ENCODE results near the gene RBBP8NL.

RBBP8NL gene

GRCh38 chr20:62361799-62362589, 65.3 kb downstream of the RBBP8NL start:
- Histone ChIP-seq H3K27me3 (replicated peaks; ENCODE audit: control insufficient read depth, insufficient read depth, low read length) (no peaks in the 10 kb centered on the region), H3K4me3 (replicated peaks; ENCODE audit: low read depth, low read length) (no peak overlapping the region), H3K36me3 (ENCODE audit: control insufficient read depth, insufficient read depth, low read length) (no peaks in the 10 kb centered on the region)
- no peak for DNase-seq (ENCODE audit: extremely low read depth, insufficient read length)
- no peak for TF ChIP-seq CTCF (IDR thresholded peaks at IDR 0.05; ENCODE audit: insufficient read depth, low read length, poor library complexity, severe bottlenecking)

- H3K27me3 ChIP-seq (replicated peaks; ENCODE audit: control insufficient read depth, insufficient read depth, low read length), result no peaks in the 10 kb centered on the region
- no peaks in the 10 kb centered on the region for H3K36me3 ChIP-seq (ENCODE audit: control insufficient read depth, insufficient read depth, low read length)
- no peak for TF ChIP-seq CTCF (IDR thresholded peaks at IDR 0.05; ENCODE audit: insufficient read depth, low read length, poor library complexity, severe bottlenecking)
- no peak for DNase-seq (ENCODE audit: extremely low read depth, insufficient read length)
- no peak overlapping the region for H3K4me3 ChIP-seq (replicated peaks; ENCODE audit: low read depth, low read length)
Observed at GRCh38 chr20:62360854-62361798, 66.2 kb downstream of the RBBP8NL start.

Measured in GM06990 (cell line).